Midbrain (tissue), 1 donor: Measurements from ENCODE around the gene IFI27L2.
A peak's percentile ranks its signal among the peaks of the same experiment; 100 is the strongest.
"Not testable (repeated sequence)": the region's sequence is repeated elsewhere in the genome, so short reads cannot be mapped to it uniquely, and the experiment has no call there.

Source experiments
- DNase-seq: peaks from one replicate; lab custom pipeline; 2025; lab: John Stamatoyannopoulos, UW

Gene IFI27L2, protein sequence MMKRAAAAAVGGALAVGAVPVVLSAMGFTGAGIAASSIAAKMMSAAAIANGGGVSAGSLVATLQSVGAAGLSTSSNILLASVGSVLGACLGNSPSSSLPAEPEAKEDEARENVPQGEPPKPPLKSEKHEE

DNA sequence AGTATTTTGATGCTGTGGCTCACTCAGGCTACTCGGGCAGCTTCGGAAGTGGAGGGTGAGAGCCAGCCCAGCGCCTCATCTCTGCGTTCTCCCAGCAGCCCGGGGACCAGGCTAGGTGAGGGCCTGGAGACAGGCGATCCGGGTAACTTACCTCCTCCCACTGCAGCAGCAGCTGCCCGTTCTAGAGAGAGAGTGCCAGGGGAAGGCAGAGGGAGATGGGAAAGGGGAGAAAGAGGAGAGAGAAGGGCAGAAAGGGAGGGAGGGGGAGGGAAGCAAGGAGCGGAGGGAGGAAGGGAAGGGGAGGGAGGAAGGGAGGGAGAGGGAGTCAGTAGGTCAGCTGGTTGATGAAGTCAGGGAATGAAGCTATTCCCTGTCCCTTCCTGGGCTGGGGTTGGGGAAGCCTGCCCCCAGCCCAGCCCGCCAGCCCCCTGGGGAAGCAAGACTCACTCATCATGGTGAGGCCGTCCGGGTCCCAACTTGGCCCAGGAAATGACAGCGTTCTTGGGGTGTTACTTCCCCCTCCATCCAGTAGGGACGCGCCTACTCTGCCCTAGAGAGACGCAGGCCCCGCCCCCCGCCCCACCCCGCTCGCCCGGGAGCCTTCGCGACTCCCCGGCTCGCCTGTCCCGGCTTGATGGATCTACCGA lies at the start of gene IFI27L2:
Gene IFI27L2 (minus strand): TSS at position 494 of the 647 bp plus-strand sequence. CDS start 40 bp downstream, at position 454.
- peak; percentile 84 for DNase-seq

DNA sequence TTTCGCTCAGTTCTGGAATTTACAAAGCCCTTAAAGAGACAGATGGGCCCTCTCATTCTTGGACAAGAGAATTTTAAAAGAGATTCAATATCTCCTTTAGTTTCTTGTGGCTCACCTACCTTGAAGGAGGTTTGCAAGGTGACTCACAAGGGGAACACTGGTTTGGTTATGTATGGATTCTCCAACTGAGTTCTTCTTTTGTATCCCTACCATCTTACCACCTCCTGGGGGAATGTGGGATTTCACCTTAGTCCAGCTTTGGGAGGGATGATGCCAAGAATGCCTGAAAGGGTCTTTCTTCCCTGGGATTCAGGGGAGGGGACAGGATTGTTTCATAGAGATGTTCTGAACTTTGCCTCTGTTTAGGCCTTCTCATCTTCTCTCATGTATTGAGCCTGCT lies 48.4 kb upstream of the IFI27L2 start:
- no peak for DNase-seq

DNA sequence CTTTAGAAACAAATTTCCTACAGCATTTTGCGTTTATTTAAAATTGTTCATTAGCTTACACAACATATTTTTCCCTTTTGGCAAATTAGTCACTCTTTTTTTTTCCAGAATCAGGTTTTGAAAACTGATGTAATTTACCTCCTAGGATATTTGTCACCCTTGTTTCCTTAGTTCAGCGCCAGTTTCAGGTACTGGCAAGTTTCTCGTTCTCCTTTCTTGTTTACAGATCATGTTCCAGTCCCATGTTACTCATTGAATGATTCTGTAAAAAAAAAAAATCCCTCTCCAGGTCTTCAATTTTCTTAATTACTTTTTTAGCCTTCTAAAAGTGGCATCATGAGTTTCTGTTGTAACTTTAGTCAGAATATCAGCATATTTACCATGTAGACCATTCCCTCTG lies 47.4 kb upstream of the IFI27L2 start:
- DNase-seq = no peak

DNA sequence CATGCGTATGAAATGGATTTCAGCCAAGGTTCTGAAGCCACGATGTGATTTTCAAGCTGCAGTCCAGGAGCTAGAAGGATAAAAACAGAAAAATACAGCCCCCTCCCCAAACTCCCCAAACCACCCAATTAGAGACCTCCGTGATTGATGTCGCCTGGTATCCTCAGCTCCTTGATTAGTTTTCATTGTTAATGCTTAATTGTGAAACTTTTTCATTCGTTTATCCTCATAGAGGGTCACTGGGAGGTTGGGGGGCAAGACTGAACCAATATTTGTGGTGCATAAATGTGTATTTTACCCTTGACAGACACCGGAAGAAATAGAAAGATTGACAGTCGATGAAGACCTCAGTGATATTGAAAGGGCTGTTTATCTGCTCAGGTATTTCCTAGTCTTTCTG lies 46.3 kb upstream of the IFI27L2 start:
- DNase-seq = no peak

DNA sequence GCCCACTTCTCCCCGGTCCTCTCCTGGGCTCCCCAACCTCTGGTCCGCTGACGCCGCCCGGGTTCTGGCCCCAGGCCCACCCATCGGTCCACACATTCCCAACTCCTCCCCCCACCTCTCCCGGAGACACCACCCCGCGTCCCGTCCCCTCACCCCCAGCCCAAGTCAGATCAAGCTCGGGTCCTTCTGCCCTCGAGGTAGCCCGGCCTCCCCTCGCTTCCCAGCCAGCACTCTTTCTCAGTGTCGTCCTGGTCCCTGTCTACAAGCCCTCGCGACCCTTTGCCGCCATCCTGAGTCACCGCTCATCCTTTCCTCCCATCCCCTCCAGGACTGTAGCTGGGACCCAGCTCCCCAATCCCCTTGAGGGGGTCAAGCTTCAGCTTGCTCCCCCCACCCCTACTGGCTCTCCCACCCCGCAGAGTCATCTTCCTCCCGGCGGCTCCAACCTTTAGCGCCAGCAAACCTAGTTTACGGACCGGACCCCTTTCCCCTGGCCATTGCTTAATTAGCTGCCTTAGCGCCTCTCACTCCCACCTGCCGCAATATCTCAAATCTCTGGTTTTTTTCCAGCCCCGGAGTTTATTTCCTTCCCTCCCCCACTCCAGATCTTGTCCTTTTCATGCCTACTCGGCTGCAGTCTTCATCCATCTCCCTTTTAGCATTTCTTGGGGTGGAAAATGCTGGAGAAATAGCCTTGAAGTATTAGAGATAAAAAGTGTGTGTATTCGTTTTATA lies 45.8 kb upstream of the IFI27L2 start:
- no peak for DNase-seq

DNA sequence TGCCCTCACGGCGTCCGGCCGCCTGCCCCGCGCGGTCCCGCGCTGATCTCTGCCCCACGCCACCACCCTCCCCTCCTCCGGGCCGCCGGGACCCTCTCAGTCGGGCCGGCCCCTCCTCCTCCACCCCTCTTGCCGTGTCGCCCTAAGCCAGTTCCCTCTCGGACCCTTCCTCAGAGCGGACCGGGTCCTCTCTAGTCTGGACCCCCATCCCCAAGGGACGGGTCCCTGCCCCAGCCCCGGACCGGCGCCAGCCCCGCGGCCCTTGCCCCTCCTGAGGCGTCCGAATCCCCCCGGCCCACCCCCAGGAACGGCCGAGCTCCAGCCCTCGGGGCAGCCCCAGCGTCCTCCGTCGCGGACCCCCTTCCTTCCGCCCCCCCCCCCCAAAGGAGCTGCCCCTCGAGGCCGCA lies 45.2 kb upstream of the IFI27L2 start:
- DNase-seq = no peak

DNA sequence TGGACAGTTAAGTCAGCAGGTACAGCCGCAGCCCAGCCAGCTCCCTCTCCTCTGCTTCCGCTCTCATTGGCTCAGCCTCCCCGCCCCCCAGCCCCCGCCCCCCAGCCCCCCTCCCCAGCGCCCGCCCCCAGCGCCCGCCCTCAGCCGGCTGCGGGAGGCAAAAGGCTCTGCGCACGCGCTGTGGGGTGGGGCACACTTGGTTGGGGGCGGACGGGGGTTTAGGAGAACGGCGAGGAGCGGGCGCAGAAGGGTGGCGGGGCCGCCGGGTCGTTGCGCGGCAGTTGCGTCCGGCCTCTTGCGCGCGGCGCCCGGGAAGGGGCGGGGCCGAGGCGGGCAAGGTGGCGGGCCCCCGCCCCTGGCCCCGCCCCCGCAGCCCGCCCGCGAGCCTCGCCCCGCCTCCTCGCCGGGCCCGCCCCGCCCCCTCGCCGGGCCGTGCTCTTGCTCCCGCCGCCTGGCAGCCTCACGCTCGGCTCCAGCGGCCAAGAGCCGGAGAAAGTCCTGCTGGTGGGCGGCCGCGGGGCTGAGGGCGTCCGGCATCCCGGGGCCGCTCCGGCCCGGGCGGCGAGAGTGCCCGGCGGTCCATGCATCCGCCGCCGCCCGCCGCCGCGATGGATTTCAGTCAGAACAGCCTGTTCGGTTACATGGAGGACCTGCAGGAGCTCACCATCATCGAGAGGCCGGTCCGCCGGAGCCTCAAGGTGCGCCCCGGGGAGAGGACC lies 44.6 kb upstream of the IFI27L2 start, which contains the start of gene PPP4R4:
Gene PPP4R4 (plus strand): TSS at position 438 of the 719 bp plus-strand sequence. CDS start 144 bp downstream, at position 582.
- DNase-seq = peak; percentile 87

DNA sequence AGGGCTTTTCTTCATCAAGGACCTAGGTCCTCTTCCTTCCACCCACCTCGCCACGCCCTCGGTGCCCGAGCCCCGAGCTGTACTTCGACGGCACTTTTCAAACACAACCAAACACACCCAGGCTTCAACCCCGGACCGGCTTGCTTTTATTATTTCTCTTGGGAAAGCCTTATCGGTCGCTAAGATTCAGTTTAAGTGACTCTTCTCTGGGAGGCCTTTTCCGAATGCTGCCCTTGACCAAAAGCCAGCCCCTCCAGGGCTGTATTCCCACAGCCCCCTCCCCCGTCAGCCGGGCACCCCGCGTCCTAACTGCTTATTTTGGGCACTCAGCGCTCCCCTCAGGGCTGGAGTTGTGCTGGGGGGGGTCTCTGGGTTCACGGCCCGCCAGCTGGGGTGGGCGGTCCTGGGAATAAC lies 44.1 kb upstream of the IFI27L2 start:
- DNase-seq = no peak

DNA sequence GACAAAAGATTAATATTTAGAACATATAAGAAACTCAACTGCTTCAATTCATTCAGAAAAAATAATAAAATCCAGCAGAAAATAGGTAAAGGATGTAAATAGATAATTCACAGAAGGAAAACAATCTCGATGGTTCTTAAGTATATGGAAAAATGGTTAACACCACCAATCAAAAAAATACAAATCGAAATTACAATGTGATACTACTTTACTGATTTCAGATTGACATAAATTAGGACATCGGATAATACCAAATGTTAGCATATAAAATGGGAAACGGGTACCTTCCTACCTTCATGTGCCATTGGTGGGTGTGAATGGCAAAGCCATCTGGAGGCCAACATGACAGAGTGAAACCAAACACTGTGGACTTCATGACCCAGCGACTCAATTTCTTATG lies 43.1 kb upstream of the IFI27L2 start:
- no peak for DNase-seq

DNA sequence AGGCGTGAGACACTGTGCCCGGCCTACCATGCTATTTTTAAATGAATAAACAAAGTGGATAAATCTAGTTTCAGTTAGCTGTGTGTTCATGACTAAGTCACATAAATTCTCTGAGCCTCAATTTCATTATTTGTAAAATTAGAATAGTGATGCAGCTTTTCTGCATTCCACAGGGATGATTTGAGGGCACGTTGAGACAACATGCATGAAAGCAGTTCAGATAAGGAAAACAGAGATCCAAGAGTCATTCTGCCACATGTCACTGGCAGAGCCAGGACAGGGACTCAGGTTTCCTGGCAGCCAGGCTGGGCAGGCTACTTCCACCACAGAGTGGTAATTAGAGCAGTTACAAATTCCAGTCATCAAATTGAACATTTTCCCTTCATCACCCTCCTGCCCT lies 41.8 kb upstream of the IFI27L2 start:
- no peak for DNase-seq

DNA sequence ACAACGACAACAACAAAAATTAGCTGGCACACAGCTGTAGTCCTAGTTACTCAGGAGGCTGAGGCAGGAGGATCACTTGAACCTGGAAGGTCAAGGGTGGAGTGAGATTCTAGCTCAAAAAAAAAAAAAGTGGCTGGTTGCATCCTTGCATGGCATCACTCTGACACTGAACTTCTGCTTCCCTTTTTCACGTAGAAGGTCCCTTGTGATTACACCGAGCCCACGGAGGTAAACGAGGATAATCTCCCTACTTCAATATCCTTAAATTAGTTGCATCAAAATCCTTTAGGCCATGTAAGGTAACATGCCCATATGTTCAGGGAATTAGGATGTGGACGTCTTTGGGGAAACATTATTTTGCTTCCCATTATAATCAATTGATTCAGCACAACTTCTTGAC lies 40.7 kb upstream of the IFI27L2 start:
- no peak for DNase-seq

DNA sequence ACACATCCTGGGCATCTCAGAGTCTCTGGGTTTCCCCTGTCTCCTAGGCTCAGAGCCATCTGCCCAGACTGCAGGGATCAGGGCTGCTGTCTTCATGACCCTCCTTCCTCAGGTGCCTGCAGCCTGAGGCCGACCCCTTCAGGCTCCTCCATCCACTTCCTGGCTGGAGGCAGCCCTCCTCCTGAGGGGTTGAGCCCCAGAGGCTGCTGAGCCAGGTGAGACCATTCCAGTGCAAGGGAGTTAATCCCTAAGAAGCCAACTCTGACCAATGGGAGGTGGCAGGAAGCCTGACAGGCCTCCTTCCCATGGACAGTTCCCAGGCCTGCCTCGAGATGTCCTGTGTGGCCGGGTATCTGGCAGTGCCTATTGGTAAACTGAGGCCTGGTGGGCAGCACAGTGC lies 36.3 kb upstream of the IFI27L2 start:
- DNase-seq = no peak

DNA sequence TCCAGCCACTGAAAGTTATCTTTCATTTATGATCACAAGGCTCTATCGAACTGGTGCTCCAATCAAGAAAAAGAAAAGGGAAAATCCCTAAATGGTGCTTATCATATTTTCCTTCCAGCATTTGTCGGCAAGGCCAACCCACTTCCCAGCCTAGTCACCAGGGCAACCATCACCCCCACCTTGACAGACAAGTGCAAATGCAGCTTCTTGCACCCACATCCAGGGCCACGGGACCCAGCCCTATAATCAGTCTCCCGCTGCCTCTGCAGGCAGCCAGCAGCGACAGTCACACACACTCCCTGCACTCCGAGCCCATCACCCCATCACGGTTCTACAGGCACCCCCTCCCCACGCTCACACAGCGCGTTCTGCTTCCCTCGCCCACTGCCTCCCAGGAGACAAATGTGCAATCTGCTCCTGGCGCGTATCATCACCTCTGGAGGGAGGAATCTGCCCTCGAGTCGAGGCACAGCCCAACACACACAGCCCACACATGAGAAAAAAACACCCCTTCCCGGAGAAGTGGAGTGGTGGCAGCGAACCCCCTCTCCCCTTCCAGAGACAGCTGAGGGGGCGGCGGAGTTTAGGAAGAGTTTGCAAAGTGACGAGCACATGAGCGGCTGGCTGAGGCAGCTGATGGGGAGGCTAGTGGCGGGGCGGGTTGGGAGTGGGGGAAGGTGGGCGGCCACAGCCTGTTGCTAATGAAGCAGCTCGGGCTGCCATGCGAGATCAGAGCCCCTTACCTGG lies 35.5 kb upstream of the IFI27L2 start:
- no peak for DNase-seq

DNA sequence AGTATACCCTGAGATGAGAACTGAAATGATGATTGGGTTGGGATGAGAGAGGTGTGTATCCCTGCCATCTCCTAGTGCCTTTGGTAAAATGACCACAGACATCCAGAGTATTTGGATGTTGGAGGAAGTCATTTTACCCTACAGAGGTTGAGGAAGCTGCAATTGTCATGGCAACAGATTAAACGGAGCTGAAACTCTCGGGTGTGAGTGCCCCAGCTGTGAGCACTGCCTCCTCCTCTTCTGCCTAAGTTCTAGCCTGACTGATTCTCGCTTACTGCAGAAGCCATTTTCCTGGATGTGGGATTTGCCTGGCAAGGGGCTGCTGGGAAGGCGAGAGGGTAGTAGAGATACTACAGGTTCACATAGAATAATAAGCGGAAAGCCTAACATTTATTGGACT lies 34.4 kb upstream of the IFI27L2 start:
- no peak for DNase-seq

DNA sequence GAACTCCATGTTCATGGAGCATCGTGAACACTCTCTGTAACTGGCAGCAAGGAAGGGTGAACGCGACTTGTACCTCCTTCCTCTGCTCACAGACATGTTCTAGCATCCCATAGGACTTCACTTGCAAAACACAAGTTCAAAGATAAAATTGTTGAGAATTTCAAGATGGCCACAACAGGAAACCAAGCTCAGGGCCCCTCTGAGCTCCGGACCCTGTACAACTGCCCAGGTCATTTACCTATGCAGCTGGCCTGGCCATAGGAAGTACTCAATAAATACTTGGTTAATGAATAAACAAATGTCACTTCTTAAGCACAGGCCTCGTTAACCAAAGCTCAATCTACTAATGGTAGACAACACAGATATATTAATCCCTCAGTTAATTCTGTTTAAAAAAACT lies 33.1 kb upstream of the IFI27L2 start:
- DNase-seq = no peak

DNA sequence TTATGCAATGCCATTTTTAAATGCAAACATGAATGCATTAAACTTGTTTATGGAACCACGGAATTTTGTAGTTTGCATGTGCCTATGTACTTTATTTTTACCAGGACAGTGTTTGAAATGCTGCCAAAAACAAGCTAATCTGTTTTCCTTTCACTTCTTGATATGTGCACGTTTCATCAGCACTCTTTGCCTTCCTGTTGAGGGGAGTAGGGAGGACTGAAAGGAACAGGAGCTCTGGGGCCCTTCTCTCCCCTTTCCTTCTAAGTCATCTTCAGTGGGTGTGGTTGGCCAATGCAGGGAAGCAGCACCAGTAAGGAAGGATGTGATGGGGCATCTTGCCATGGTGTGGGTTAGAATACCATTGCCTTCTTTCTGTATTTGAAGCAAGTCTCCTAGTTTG lies 32.6 kb upstream of the IFI27L2 start:
- no peak for DNase-seq

DNA sequence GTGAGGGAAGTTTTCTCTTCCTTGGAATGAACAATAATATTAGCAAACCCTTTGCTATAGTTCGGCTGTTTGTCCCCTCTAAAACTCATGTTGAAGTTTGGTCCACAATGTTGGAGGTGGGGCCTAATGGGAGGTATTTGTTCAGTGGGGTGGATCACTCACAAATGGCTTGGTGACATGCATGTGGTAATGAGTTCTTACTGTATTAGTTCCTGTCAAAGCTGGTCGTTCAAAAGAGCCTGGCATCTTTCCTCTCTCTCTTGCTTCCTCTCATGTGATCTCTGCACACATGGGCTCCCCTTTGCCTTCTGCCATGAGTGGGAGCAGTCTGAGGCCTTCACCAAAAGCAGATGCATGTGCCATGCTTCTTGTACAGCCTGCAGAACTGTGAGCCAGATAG lies 31.7 kb upstream of the IFI27L2 start:
- DNase-seq = no peak

DNA sequence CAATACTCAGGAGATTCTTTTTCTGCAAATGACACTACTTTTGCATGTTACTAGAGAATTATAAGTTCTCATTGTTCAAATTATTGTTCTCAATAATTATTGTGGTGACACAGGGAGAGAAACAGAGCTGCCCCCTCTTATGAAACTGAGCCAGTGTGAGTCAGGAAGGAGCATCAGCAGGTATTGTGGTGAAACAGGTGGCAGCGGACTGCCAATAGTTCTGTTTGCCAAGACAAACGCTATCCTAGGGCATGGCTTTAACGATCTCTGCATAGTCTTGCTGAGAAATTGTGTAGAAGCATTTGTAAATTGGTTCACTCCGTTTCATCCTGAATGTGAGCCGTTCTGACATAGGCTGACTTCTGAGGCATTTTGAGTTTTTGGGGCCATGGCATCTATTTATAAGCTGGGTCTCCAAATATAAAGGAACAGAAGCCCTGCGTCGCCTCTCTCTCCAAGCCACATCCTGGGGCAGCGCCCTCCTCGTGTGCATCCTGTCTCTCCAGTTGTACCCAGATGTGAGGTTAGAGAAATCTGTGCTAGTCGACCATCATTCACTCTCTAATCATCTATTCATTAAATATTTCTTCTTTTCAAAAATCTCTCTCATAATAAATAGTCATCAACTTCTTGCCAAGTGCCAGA lies 29.0 kb upstream of the IFI27L2 start:
- no peak for DNase-seq

DNA sequence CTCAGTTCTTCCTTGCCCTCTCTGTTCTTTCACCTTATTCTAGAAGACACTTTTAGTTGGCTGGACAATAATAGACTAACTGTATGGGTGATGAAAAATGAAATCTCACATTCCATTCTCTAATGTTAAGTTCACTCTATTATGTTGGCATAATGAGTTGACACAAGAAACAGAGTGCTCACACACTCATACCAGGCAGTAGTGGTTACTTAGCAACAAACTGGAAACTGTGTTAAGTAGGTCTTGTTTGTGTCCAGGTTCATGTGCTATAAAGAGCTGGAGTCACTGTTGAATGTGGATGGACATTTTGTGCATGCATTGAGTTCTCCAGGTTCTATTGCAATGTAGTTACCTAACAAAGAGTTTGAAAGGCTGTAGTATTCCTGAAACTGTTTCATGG lies 27.8 kb upstream of the IFI27L2 start:
- DNase-seq = no peak

DNA sequence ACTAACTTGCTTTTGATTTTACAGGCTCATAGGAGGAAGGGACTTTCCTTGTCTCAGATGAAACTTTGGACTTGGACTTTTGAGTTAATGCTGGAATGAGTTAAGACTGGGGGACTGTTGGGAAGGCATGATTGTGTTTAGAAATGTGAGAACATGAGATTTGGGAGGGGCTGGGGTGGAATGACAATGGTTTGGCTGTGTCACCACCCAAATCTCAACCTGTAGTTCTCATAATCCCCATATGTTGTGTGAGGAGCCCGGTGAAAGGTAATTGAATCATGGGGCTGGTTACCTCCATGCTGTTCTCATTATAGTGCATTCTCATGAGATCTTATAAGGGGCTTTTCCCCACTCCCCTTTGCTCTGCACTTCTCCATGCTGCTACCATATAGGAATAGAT lies 26.7 kb upstream of the IFI27L2 start:
- DNase-seq = not testable (repeated sequence)

DNA sequence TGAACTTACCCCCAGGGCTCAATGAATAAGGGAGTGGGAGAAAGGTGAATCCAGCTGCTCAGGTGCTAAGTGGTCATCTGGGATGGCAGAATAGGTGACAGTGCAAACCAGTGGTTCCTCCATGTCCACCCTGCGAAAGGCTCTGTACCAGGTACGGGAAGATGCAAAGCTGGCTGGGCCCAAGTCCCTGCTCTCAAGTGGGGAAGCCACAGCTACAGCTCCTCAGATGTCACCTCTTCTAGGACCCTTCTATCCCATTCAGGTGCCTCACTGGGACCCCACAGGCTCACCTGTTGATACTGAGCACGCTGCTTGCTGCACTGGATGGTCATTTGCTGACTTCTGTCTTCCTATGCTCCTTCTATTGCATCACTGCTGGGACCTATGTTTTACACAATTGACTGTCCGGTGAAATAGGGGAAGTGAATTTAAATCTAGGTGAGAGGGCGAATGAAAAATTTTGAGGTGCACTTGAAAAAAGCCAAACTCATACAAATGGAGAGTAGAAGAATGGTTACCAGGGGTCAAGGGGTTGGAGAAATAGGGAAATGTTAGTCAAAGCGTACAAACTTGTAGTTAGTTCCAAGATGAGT lies 24.4 kb upstream of the IFI27L2 start:
- DNase-seq = no peak
